ENCODE results near the gene COMMD10. TPM values are rescaled to one million over a fixed set of nuclear protein-coding genes. Genes with fewer than 3 reads are reported as not detected.

COMMD10 gene
- total RNA-seq, 4 donors from 2014 or later, result 24.3 to 83.8 (median 34.4) TPM

- Histone ChIP-seq H3K27ac (no peak overlapping the region), H3K9me3 (peaks cover 21 to 23% of the 10 kb centered on the region in 2 donors), H3K27me3 (no peaks in the 10 kb centered on the region), H3K36me3 (peaks cover 0 to 17% (median 4%) of the 10 kb centered on the region in 4 donors), H3K4me3 (no peak overlapping the region), H3K4me1 (no peaks in the 10 kb centered on the region)
- intact Hi-C loops (cut with DNase I; ENCODE audit: low total_unique reads) (no loop called here), in situ Hi-C loops (cut with MboI; ENCODE audit: low pct_ligation_motif_present in 1 of 4, low pct_unique_long_range_greater_than_20kb in 1 of 4, low sequenced_read_pairs in 3 of 4) (no loop called here)
- DNase-seq, result no peak
- TF ChIP-seq POLR2A (IDR thresholded peaks at IDR 0.05) (no peak), CTCF (IDR thresholded peaks at IDR 0.05) (no peak), EP300 (IDR thresholded peaks at IDR 0.05; ENCODE audit: low read depth) (no peak), POLR2AphosphoS5 (IDR thresholded peaks at IDR 0.05) (no peak)
- WGBS, 2 donors (ENCODE audit: low coverage in 1 of 2), result 57 to 63% methylated on average over 1 of the region's 1 CpG
Observed at GRCh38 chr5:116115163-116115562, 30.3 kb downstream of the COMMD10 start.

- TF ChIP-seq POLR2A (IDR thresholded peaks at IDR 0.05) (no peak), EP300 (IDR thresholded peaks at IDR 0.05; ENCODE audit: low read depth) (no peak), CTCF (IDR thresholded peaks at IDR 0.05) (no peak), POLR2AphosphoS5 (IDR thresholded peaks at IDR 0.05) (no peak)
- no peaks in the 10 kb centered on the region for H3K27me3 ChIP-seq
- in situ Hi-C loops (cut with MboI; ENCODE audit: low pct_ligation_motif_present in 1 of 4, low pct_unique_long_range_greater_than_20kb in 1 of 4, low sequenced_read_pairs in 3 of 4), result loop anchor here (25.0 kb wide), 4 partner anchors 232 to 807 kb away; partner anchors contain the start of gene SEMA6A (in 1 of the 4)
- WGBS, 2 donors (ENCODE audit: low coverage in 1 of 2), result 46 to 69% methylated on average over 2 of the region's 2 CpGs
- H3K9me3 ChIP-seq, result no peaks in the 10 kb centered on the region
- no peaks in the 10 kb centered on the region for H3K4me1 ChIP-seq
- no peak overlapping the region for H3K4me3 ChIP-seq
- no peaks in the 10 kb centered on the region for H3K36me3 ChIP-seq
- no peak for DNase-seq
- intact Hi-C loops (cut with DNase I; ENCODE audit: low total_unique reads), result no loop called here
- no peak overlapping the region for H3K27ac ChIP-seq
Observed at GRCh38 chr5:116130471-116130870, 45.6 kb downstream of the COMMD10 start.

- Histone ChIP-seq H3K27ac (no peak overlapping the region), H3K36me3 (no peaks in the 10 kb centered on the region), H3K27me3 (no peaks in the 10 kb centered on the region), H3K9me3 (no peaks in the 10 kb centered on the region), H3K4me1 (no peaks in the 10 kb centered on the region), H3K4me3 (no peak overlapping the region)
- intact Hi-C loops (cut with DNase I; ENCODE audit: low total_unique reads) (no loop called here), in situ Hi-C loops (cut with MboI; ENCODE audit: low pct_ligation_motif_present in 1 of 4, low pct_unique_long_range_greater_than_20kb in 1 of 4, low sequenced_read_pairs in 3 of 4) (loop anchor here (25.0 kb wide), 4 partner anchors 231 to 806 kb away; partner anchors contain the start of gene SEMA6A (in 1 of the 4))
- WGBS, 2 donors (ENCODE audit: low coverage in 1 of 2), result 83 to 95% methylated on average over 2 of the region's 2 CpGs
- no peak for DNase-seq
- TF ChIP-seq EP300 (IDR thresholded peaks at IDR 0.05; ENCODE audit: low read depth) (no peak), CTCF (IDR thresholded peaks at IDR 0.05) (no peak), POLR2A (IDR thresholded peaks at IDR 0.05) (no peak), POLR2AphosphoS5 (IDR thresholded peaks at IDR 0.05) (no peak)
Observed at GRCh38 chr5:116130976-116131375, 46.2 kb downstream of the COMMD10 start.

- DNase-seq, result no peak
- Histone ChIP-seq H3K9me3 (no peaks in the 10 kb centered on the region), H3K4me3 (no peak overlapping the region), H3K27ac (no peak overlapping the region), H3K4me1 (peaks cover 0 to 11% (median 0%) of the 10 kb centered on the region in 4 donors), H3K27me3 (no peaks in the 10 kb centered on the region), H3K36me3 (no peaks in the 10 kb centered on the region)
- in situ Hi-C loops (cut with MboI; ENCODE audit: low pct_ligation_motif_present in 1 of 4, low pct_unique_long_range_greater_than_20kb in 1 of 4, low sequenced_read_pairs in 3 of 4) (loop anchor here (25.0 kb wide), 4 partner anchors 229 to 804 kb away; partner anchors contain the start of gene SEMA6A (in 1 of the 4)), intact Hi-C loops (cut with DNase I; ENCODE audit: low total_unique reads) (no loop called here)
- WGBS, 2 donors (ENCODE audit: low coverage in 1 of 2), result 88 to 94% methylated on average over 3 of the region's 3 CpGs
- no peak for TF ChIP-seq POLR2A (IDR thresholded peaks at IDR 0.05)
- TF ChIP-seq POLR2AphosphoS5 (IDR thresholded peaks at IDR 0.05), result no peak
- no peak for TF ChIP-seq EP300 (IDR thresholded peaks at IDR 0.05; ENCODE audit: low read depth)
- TF ChIP-seq CTCF (IDR thresholded peaks at IDR 0.05), result no peak
Observed at GRCh38 chr5:116133281-116133680, 48.5 kb downstream of the COMMD10 start.

All from transverse colon (tissue), 4 donors.